CD4-positive, alpha-beta T cell treated with Interleukin-1 beta for 1 hour (primary cell): ENCODE measurements around the gene APRT.
"Not testable (repeated sequence)": the region's sequence is repeated elsewhere in the genome, so short reads cannot be mapped to it uniquely, and the experiment has no call there.

ENCODE experiments used
- DNase-seq, 2 donors: peaks; one replicate each; pipeline ENCODE4 v3.0.0-alpha.2; 2020 to 2022

Gene APRT

GRCh38 chr16:88785106-88785924, 26.4 kb downstream of the APRT start, which contains the start of gene PIEZO1:
Gene PIEZO1, minus strand, starts transcription at chr16:88785220. Its CDS starts 256 bp downstream, at chr16:88784964.
- peak; percentile 84 to 89 for DNase-seq

- DNase-seq, result no peak
Observed at GRCh38 chr16:88784856-88785105, 26.9 kb downstream of the APRT start.

- peak; percentile 41 to 45 for DNase-seq
Observed at GRCh38 chr16:88784074-88784855, 27.5 kb downstream of the APRT start.

GRCh38 chr16:88783391-88784073, 28.2 kb downstream of the APRT start:
- DNase-seq, result peak in 1 of 2 donors; percentile 12

GRCh38 chr16:88782454-88783390, 29.0 kb downstream of the APRT start:
- peak; percentile 17 to 37 for DNase-seq

GRCh38 chr16:88781140-88782077, 30.3 kb downstream of the APRT start:
- DNase-seq, result peak; percentile 74

GRCh38 chr16:88780142-88781062, 31.3 kb downstream of the APRT start:
- no peak for DNase-seq

GRCh38 chr16:88779406-88780141, 32.2 kb downstream of the APRT start:
- no peak for DNase-seq

- no peak for DNase-seq
Observed at GRCh38 chr16:88778541-88779065, 33.1 kb downstream of the APRT start.

GRCh38 chr16:88778271-88778525, 33.5 kb downstream of the APRT start:
- DNase-seq, result no peak

GRCh38 chr16:88777471-88778270, 34.1 kb downstream of the APRT start:
- no peak for DNase-seq

GRCh38 chr16:88775825-88776224, 35.9 kb downstream of the APRT start:
- no peak for DNase-seq

GRCh38 chr16:88774544-88775393, 37.0 kb downstream of the APRT start:
- DNase-seq, result no peak

GRCh38 chr16:88773812-88774291, 37.9 kb downstream of the APRT start:
- peak in 1 of 2 donors; percentile 52 for DNase-seq

GRCh38 chr16:88772871-88773811, 38.6 kb downstream of the APRT start:
- no peak for DNase-seq

GRCh38 chr16:88771781-88772180, 39.9 kb downstream of the APRT start:
- not testable (repeated sequence) for DNase-seq
